Activated CD8-positive, alpha-beta memory T cell treated with anti-CD3 and anti-CD28 coated beads for 24 hours (primary cell): ENCODE results near the gene NCAPD3.
"Not testable (repeated sequence)": the region's sequence is repeated elsewhere in the genome, so short reads cannot be mapped to it uniquely, and the experiment has no call there.

Experiments used
- DNase-seq: peaks from one replicate; pipeline ENCODE4 v3.0.0-alpha.2; 2020

NCAPD3 gene, protein sequence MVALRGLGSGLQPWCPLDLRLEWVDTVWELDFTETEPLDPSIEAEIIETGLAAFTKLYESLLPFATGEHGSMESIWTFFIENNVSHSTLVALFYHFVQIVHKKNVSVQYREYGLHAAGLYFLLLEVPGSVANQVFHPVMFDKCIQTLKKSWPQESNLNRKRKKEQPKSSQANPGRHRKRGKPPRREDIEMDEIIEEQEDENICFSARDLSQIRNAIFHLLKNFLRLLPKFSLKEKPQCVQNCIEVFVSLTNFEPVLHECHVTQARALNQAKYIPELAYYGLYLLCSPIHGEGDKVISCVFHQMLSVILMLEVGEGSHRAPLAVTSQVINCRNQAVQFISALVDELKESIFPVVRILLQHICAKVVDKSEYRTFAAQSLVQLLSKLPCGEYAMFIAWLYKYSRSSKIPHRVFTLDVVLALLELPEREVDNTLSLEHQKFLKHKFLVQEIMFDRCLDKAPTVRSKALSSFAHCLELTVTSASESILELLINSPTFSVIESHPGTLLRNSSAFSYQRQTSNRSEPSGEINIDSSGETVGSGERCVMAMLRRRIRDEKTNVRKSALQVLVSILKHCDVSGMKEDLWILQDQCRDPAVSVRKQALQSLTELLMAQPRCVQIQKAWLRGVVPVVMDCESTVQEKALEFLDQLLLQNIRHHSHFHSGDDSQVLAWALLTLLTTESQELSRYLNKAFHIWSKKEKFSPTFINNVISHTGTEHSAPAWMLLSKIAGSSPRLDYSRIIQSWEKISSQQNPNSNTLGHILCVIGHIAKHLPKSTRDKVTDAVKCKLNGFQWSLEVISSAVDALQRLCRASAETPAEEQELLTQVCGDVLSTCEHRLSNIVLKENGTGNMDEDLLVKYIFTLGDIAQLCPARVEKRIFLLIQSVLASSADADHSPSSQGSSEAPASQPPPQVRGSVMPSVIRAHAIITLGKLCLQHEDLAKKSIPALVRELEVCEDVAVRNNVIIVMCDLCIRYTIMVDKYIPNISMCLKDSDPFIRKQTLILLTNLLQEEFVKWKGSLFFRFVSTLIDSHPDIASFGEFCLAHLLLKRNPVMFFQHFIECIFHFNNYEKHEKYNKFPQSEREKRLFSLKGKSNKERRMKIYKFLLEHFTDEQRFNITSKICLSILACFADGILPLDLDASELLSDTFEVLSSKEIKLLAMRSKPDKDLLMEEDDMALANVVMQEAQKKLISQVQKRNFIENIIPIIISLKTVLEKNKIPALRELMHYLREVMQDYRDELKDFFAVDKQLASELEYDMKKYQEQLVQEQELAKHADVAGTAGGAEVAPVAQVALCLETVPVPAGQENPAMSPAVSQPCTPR (N-terminal part only)

GRCh38 chr11:134223836-134224709, at the start of gene NCAPD3, which contains the start of gene VPS26B:
TSS of gene NCAPD3 (minus strand) at chr11:134223967. CDS start at chr11:134223926, 41 bp downstream.
TSS of gene VPS26B (plus strand) at chr11:134224671. CDS start at chr11:134225123, 452 bp downstream.
- peak; percentile 97 for DNase-seq

DNA sequence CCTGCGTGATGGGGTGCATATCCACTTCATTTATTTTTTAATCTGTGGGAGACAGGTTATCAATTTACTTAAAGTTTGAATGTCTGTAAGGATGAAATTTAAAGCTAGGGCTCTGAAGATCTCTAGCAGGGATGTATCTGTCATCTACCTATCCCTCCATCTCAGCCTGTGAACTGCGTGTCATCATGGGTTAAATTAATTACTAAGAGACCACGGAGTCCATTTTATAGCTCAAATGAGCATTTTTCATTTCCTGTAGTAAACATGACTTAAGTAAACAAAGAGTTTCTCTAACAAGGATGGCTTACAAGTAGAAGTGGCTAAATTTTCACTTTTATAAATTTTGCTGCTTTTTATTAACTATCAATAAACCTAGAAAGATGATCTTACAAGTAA, 49.5 kb upstream of the NCAPD3 start:
- no peak for DNase-seq

GRCh38 chr11:134272381-134273316, 48.9 kb upstream of the NCAPD3 start:
- DNase-seq: no peak

GRCh38 chr11:134271978-134272377, 48.2 kb upstream of the NCAPD3 start:
- no peak for DNase-seq

DNA sequence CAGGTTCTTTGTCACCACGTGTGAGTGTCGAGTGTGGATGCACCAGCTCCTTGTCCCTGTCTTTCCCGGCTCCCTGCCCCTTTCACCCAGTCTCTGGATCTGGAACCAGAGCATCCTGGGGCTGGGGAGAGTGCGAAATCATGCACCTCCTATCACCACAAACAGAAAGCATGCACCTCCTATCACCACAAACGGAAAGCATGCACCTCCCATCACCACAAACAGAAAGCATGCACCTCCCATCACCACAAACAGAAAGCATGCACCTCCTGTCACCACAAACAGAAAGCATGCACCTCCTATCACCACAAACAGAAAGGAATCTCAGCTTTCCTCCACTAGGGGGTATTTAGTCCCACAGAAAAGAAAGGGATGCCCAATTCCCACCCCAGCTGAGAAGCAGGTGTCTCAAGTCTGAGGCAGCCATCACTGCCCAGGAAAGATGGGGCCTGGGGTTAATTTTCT, 46.5 kb upstream of the NCAPD3 start:
- DNase-seq: no peak

GRCh38 chr11:134267966-134268365, 44.2 kb upstream of the NCAPD3 start:
- DNase-seq: no peak

- DNase-seq: no peak
Observed at GRCh38 chr11:134267461-134267860, 43.7 kb upstream of the NCAPD3 start.

GRCh38 chr11:134266841-134267251, 43.1 kb upstream of the NCAPD3 start:
- DNase-seq: no peak

DNA sequence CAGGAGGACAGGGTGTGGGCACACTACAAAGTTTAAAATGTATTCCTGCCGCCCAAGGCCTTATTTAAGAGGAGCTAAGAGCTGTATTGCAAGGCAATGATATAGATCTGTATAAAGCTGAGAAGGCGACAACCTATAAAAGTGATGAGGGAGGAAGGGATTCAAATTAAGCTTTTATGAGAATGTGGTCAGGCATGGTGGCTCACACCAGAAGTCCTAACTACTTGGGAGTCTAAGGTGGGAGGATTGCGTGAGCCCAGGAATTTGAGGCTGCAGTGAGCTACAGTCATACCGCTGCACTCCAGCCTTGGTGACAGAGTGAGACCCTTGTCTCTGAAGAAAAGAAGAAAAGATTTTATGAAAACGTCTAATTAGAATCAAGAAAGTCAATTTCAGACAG, 42.7 kb upstream of the NCAPD3 start:
- DNase-seq: no peak

GRCh38 chr11:134264966-134265764, 41.4 kb upstream of the NCAPD3 start:
- DNase-seq: no peak

DNA sequence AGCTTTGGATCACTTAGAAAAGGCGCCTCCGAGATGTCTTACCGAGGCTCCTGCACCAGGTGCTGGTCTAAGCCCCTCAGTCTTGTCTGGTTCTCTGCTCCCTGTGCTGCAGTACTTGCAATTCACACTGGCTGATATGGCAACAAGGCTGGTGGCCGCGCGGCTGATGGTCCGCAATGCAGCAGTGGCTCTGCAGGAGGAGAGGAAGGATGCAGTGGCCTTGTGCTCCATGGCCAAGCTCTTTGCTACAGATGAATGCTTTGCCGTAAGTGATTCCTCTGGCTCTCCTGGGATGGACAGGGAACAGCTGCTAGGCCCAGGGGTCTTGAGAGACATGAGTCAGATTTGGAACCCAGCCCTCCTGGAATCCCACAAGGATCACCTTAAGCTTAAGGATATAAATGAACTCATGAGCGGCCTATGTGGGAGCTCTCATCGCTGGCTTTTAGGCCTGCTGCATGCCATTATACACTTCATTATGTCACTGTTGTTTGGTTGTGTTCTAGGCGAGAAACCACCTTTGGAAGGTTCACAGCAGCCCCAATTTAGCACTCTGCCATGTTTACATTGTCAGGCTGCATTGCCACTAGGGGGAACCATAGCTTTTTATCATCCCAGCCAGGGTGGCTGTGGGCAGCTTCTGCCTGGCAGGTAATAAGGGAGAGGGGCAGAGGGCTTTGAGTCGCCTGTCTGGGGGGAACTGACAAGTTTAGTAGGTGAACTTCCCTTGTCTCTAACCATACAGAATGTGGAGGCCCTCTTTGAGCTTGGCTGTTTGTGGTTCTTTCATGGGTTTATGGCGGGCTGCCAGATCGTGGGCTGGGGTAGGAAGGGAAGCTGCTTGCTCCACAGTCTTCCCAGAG, 38.1 kb upstream of the NCAPD3 start:
- peak; percentile 68 for DNase-seq

GRCh38 chr11:134260983-134261382, 37.2 kb upstream of the NCAPD3 start:
- DNase-seq: no peak

- no peak for DNase-seq
Observed at GRCh38 chr11:134260503-134260902, 36.7 kb upstream of the NCAPD3 start.

GRCh38 chr11:134258577-134258976, 34.8 kb upstream of the NCAPD3 start:
- no peak for DNase-seq

DNA sequence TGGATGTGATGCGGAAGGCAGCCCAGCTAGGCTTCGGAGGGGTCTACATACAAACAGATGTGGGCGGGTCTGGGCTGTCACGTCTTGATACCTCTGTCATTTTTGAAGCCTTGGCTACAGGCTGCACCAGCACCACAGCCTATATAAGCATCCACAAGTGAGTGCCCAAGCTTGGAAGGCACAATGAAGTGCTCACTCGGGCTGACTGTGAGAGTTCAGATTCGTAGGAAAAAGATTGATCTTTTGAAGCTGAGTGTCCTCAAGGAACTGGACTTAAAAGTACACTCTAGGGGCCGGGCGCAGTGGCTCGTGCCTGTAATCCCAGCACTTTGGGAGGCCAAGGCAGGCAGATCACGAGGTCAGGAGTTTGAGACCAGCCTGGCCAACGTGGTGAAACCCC, 33.3 kb upstream of the NCAPD3 start:
- no peak for DNase-seq

GRCh38 chr11:134255184-134255561, 31.4 kb upstream of the NCAPD3 start:
- not testable (repeated sequence) for DNase-seq

DNA sequence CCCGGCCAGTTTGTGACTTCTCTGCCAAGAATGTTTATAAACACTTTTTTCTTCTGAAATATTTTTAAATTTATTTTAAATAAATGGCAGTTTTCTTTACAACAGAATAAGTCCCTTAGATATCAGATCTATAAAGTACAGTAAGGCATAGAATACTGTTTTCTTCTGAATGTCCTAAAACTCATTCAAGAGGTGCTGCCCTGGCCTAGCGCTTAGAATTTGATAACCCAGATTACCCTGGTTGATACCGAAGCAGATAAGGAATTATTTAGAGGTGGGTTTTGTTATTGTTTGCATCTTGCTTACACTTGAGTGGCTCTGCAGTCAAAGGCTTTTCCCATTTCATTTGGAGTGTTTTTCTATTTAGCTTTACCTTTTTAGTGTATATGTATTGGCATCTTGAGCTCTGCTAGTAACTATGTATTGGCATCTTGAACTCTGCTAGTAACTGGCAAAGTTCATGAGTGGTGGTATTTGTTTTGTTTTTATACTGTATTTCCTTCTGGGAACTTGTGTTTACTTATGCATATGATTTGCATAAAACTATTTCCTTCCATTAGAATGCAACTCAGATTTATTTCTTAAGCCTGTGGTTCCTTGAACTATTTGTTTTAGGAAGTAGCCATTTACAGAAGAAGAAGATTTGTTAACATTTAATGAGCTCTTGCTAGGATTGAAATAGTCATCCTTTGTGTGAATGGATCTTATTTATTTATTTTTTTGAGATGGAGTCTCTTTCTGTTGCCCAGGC, 30.8 kb upstream of the NCAPD3 start:
- no peak for DNase-seq
